HG02870 (cell line): Measurements from ENCODE around the gene ADARB2.

ENCODE experiments used
- ATAC-seq: cut with Tn5 transposase; IDR thresholded peaks from one replicate; pipeline ENCODE4 v1.9.1; 2021; ENCODE audit warnings: mild to moderate bottlenecking, moderate library complexity; ENCODE audit not compliant: unreplicated experiment

The ADARB2 gene

DNA sequence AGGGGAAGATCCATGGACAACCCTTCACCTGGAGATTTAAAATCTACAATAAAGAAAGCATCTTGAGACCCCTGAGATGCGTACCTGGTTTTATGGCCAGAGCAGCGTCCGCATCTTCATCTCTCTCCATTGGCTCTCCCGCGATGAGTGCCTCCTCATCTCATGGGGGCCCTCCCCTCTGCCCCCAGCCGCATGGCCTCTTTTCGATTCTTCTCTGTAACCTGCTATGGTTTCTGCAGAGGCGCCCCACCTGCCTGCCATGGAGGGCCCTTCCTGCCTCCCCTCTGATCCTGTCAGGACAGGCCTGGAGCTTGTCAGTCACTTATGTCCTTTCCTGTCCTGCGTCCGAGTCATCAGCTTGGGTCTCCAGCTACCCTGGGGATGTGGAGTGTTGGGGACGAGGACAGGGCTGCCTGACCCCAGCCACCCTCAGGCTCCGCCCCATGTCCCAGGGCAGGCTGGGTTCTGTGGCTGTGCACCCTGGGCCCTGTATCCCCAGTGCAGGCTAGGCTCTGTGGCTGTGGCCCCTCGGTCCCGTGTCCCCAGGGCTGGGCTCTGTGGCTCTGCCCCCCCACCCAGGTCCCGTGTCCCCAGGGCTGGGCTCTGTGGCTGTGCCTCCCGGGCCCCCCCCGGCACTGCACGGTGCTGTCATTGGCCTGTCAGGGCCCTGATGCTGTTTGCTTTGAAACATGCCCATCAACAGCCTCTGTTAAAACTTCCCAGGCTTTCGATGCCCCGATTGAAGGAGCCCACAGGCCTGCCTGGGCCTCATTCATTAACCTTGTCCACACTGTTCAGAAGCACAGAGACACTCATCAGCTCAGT lies 581.3 kb downstream of the ADARB2 start:
- ATAC-seq, result no peak

DNA sequence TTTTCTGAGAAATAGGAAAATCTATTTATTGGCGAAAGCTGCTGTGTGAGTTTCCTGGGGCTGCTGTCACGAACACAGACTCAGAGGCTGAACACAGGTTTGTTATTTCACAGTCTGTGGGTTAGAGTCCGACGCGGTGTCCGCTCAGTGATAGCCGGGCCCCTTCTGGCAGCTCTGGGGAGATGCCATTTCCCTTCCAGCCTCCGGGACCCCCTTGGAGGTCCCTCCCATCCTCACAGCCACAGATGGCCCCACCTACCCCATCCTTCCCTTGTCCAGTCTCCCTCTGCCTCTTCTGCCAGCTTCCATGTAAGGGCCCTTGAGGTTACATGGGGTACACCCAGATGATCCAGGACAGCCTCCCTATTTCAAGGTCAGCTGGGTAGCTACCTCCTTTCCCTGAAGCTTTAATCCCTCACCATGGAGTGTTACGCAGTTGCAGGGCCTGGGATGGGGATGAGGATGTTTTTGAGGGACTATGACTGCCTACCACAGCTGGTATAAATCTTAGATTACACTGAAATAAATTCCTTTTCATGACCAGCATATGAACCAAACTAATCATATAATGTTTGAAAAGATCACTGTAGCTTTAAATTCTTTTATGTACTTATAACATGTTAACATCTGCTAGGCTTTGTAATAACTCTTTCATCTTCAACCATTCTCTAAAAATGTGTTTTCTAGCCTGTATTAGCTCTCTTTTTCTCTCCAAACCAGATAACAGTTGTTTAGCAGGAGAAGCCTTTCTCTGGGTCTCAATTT lies 582.6 kb downstream of the ADARB2 start:
- no peak for ATAC-seq

DNA sequence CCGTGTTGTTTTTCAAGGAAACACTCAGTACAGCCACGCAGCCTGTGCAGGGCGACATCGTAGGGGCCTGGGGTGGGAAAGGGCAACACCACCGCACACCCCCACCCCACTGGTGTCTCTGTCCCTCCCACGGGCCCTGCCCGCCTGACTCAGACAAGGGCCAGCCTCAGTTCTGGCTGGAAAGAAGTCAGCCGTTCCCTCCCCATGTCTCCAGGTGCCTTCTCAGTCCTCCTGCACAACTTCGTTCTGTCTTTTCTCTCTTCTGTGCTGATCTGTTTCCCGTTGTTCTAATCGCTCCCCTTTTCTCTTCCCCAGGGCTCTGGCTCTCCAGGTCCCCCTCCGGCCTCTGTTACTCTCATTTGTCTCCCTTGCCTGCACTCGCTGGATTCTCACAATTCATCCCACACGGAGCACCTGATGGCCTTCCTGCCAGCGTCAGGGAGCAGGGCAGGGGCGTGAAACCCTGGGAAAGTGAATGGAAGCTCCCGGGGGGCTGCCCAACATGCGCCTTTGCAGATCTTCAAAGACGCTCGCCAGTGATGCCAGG lies 583.4 kb downstream of the ADARB2 start:
- ATAC-seq, result no peak

DNA sequence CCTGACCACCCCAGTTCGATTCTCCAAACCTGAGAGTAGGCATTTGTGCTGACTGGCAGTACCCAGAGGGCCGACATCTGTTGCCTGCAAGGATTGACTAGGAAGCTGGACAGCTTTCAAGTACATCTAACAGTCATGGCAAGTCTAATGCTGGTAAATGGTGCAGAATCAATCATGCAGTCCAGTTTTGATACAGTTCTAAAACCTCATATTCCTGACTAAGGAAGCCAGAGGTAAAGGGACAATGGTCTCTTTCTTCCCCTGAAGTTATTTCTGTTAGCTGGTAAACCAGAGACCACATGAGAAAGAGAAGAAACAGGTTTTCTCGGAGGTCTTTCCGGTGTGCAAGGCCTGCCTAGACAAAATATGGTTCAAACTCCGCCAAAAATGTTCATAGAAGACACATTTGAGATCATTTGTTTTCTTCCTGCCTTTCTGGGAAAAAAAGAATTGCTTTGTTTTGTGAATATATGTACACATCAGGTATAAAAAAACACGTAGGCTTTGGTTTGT lies 584.0 kb downstream of the ADARB2 start:
- ATAC-seq, result no peak

DNA sequence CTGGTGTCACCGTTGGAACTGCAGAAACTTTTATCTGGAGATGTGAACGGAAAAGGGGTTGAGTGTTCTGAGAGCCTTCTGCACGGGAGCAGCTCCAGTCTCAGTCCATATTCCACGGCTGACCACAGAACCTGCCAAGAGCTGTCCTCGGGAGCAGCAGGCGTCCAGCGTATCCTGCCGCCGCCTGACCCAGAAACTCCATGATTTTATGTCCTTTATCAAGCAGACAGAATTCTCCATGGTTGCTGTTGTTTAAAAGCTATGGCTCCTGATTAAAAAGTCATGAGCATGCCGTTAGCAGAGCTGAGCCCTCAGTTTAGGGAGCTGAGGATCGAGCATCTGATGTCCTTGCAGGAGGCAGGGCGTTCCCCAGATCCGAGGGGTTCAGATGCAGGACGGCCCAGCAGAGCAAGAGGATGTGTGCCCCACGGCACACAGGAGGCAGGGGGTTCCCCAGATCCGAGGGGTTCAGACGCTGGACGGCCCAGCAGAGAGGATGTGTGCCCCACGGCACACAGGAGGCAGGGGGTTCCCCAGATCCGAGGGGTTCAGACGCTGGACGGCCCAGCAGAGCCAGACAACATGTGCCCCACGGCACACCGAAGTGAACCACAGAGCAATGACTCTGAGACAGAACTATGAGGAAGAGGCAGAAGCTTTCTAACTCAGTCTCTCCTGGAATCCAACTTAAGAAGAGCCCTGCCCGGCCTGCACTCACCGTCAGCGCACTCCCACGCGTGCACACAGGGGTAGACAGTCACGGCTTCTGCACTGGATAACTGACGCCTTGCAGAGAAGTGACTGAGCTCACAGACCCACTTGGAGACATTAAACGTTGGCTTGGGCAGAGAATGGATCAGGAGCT lies 584.7 kb downstream of the ADARB2 start:
- ATAC-seq, result no peak

DNA sequence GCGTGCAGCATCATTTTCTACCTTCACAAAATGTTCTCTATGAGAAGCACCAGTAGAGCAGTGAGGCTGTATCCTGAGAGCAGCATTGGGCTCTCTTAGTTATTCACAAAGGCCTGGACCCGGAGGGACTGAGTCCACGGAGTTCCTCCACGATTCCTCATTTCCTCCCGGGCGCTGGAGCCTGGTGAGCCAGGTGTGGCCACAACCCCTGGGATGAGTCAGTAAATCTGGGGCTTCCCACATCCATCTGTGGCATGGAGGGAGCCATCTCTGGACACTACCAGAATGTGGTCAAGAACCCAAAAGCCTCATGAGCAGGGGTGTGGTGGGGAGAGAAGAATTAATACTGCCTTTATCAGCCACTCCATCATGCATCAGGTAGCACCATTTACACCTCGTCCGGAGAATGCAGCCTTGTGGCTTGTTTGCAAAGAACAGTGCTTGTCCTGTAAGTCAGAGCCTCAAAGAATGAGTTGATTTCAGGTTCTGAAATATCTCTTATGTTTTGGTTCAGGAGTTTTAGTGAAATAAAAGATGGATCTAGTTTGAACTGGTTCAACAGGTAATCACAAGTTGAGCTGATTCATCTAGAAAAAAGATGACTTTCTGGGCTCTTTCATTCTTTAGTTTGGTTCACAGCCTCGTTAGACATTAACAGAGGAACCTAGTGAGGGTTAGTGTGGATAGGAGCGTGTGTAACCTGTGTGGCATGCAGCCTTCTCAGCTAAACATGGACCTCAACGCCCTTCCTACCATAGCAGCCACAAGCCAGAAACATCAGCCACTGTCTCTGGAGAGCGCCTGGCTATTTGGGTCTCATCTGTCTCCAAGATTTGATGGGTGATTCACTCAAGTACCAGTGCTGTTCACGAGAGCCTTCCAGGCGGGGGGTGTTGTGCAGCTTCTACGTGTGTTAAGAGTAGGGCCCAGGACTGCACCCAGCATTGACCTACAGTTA lies 586.0 kb downstream of the ADARB2 start:
- no peak for ATAC-seq

DNA sequence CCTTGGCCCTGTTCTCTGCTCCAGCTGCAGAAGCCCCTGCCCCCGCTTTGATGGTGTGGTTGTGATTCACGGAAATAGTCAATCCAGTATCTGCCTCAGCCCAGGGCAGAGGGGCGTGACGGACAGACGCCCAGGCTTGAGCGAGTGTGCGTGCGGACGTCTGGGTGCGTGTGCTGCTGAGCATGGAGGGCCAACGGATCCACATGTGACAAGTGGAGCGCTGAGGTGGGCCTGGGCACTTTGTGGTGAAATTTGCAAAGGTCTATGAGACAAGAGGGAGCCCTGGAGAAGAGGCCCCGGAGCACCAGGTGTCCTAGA lies 586.7 kb downstream of the ADARB2 start:
- no peak for ATAC-seq

DNA sequence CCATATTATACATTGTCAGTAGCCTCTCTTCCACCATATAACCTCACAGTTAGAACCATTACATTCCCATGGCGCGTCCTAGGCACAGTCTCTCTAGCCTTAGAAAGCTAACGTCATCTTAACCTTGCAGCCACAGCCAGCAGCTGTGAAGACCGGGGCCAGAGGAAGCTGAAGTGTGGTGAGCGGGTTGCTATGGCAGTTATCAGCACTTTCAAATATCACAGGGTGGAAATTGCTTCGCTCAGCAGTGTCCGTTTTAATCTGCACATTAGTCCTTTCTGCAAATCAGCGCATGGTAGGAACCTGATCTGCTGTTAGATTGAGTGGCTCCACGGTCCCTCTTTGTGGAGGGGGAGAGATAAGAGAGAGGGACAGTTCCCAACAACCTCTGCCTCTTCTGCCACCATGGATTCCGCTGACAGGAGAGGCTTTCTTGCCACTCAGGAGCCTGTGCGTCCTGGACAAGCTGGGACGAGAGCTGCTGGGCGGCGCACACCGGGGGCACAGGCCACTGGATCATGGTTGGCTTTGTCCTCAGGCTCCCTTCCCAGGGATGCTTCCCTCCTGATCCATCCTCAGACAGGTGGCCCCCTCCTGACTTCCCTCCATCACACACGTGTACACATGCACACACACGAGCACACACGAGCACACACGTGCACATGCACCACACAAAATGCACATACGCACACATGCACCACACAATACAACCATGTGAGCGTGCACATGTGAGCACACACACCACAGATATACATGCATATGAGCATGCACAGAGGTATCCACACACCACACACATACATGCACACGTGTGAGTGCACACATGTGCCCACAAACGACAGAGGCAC lies 587.3 kb downstream of the ADARB2 start:
- ATAC-seq, result no peak

DNA sequence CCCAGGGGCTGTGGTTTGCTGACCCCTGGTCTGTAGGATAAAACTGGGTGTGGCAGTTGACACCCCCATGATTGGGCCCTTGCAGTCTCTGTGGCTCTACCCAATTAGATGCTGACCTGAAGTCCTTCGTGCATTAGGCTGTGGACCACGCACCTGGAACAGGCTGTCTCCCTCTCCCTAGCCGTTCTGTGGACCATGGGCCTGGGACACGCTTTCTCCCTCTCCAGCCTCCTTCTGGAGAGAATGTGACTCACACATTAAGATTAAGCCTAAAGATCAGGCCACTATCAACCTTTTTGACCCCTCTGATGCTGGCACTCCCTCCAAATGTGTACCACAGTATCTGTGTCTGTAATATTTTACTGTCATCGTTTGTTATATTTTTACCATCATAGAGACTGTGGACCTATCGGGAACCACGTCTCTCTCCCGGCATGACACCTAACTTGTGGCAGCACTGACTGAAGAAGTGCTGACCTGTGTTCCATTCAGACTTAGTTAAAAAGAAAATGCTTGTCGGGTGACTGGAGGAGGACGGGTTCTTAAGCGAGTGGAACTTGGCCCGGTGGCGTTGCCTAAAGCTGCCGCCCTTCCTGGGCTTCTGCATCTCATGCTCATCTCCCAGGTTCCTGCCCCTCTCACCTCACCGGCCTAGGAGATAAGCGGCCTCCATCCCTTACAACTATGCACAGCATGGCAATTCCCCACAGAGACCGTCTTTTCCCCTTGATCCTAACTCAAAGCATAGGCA lies 588.3 kb downstream of the ADARB2 start:
- ATAC-seq, result no peak

DNA sequence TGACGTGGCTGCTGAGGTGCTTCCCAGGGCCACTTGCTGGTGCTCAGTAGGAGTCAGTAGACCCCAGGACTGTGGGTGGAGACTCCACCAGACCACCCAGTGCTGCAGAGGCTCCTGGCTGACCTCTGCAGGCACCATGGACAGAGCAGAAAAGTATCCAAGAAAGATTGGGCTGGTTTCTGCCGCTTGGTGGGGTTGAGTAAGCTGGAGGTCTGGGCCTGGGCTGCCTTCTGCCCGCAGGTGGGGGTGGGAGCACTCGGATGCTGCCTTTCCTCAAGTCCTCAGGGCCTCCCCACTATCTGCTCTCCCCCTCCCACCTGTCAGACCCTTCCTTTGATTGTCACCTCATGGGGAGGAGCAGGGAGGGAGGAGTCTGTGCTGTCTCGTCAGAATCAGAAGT lies 589.5 kb downstream of the ADARB2 start:
- no peak for ATAC-seq

DNA sequence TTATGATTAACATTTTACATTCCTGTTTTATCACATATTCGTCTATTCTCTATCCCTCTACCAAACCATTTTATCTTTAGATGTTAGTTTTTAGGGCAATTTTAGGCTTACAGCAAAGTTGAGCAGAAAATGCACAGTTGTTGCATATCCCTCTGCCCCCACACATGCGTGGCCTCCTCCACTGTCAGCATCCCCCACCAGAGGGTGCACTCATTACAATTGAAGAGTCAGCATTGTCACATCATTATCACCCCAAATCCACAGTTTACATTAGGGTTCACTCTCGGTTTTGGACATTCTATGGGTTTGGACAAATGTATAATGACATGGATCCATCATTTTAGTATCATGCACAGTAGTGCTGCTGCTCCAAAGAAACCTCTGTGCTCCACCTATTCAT lies 594.7 kb downstream of the ADARB2 start:
- no peak for ATAC-seq

DNA sequence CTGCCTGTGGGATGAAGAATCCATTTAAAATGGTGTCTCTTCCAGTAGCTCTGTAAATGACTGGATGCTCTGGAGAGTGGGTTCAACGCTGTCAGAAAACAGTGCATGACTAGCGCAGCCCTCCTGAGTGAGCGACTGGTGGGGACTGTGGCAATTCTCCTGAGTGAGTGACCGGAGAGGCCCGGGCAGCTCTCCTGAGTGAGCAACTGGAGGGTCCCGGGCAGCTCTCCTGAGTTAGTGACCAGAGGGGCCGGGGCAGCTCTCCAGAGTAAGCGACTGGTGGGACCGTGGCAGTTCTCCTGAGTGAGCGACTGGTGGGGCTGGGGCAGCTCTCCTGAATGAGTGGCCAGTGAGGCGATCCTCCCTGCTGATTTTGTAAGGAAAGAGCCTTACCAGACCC lies 595.6 kb downstream of the ADARB2 start:
- no peak for ATAC-seq

DNA sequence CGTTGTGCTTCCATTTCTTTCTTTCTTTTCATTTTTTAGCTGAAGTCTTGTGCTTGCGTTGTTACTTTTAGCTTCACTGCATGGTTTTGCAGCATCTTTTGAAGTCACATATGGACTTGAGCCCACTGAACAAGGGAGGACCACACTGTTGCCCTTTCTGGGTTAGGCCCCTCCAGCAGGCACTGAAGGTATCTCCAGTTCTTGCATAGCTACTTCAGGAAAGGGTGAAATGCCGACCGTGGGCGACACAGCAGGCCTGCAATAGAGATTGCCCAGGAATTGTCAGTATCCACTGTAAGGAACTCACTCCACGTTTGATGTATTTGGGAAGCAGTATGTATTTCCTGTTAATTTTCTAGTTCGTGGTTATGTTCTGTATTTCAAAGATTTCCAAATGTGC lies 596.1 kb downstream of the ADARB2 start:
- ATAC-seq, result no peak

DNA sequence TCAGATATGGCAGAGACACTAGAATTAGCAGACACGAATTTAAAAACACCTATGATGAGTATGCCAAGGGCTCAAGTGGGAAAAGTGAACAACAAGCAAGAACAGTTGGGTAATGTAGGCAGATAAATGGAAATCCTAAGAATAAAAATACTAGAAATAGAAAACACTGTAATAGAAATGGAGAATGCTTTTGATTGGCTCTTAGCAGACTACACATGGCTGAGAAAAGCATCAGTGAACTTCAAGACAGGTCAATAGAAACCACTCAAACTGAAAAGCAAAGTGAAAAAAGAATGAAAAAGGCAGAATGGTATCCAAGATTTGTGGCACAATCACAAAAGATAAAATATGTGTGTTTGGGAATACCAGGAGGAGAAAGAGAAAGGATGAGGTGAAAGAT lies 598.8 kb downstream of the ADARB2 start:
- ATAC-seq, result no peak

DNA sequence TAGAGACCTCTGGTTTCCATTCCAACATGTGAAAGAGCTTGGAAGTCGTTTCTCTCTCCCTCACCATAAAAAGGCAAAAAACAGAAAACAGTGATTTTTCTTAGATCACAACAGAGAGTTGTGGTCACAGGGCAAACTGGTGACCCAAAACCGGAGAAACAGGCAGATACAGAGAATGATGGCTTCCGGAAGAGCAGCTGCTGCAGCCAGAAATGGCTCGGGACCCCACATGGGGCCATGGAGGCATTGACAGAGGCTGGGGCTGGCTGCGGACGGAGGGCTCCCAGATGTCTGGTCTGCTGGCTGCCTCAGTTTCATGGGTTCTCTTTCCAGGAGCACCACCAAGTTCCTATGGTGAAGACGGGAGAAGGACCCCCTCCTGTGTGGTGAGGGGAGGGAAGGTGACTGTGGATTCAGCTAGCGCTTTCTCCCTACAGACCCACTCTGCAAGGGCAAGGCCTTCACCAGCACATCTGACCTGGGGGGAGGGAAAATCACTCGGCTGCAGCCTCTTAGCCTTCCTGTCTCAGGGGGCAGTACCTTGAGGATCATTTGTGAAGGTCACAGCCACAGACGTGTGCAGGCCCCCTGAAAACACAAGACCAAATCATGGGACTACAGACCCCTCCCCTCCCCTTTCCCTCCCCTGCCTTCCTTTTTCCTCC lies 599.7 kb downstream of the ADARB2 start:
- no peak for ATAC-seq

DNA sequence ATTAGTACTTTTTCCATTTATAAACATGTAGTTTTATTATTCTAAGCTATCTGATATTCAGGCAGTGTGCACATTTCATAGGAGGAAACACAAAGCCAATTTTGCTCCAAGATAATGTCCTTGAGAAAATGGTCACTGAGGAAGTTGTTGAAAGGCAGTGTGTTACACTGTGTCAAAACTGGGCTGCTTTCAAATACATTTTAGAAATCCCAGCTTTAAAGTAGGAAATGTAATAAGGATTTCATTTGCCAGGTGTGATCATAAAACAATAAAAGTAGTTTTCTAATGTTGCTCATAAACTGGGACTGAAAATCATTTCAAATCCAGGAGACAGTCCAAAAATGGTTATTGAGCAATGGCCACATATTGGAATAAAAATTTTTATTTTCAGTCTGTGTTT lies 601.1 kb downstream of the ADARB2 start:
- ATAC-seq, result no peak

DNA sequence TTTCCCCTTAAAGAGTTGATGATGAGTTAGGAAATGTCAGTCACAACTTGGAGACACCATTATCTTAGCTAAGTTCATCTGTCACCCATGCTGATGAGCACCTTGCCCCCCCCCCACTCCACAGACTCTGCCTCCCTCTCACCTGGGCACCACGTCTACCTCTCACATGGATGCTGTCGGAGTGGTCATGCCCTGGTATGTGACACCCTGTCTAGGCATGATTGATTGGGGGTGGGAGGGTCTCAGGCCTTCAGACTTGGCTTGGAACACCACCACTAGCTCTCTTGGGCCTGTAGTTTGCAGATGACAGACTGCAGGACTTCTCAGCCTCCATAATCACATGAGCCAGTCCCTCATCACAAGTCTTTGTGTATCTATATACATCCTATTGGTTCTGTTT lies 603.2 kb downstream of the ADARB2 start:
- ATAC-seq, result no peak
